ENCODE measurements around the gene RXRG.

DNA sequence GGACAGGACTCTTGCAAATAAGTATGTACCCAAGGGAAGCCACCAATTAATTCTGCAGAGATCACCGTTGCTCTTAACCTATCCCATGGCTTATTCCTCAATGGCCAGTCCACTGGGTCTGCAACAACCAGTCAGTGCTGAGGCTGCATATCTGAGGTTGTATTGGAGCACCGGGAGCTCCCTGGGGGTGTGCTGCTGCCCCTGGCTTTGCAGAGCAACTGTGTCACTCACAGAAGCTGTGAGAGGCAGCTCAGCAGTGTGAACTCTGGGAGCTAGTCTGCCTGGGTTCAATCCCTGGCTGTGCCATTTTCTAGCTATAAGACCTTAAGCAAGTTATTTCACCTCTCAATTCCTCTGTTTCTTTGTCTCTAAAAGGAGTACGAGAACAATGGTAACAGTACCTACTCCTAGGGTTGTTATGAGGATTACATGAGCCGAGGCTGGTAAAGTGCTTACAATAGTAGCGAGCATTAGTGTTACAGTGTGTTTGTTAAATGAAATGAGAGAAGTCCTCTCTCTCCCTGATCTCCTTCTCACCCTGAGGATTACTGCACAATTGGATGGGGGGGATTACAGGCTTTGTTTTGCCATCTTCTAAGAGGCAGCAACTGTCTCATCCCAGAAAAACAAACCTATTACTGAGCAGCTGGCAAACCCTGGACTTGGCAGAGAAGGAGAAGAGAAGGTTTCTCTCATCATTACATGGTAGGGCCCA lies 3.6 kb downstream of the RXRG start:
- TF ChIP-seq, protein P1, sequence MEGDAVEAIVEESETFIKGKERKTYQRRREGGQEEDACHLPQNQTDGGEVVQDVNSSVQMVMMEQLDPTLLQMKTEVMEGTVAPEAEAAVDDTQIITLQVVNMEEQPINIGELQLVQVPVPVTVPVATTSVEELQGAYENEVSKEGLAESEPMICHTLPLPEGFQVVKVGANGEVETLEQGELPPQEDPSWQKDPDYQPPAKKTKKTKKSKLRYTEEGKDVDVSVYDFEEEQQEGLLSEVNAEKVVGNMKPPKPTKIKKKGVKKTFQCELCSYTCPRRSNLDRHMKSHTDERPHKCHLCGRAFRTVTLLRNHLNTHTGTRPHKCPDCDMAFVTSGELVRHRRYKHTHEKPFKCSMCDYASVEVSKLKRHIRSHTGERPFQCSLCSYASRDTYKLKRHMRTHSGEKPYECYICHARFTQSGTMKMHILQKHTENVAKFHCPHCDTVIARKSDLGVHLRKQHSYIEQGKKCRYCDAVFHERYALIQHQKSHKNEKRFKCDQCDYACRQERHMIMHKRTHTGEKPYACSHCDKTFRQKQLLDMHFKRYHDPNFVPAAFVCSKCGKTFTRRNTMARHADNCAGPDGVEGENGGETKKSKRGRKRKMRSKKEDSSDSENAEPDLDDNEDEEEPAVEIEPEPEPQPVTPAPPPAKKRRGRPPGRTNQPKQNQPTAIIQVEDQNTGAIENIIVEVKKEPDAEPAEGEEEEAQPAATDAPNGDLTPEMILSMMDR (conservative IDR thresholded peaks at IDR 0.05; ENCODE audit: low read depth, low read length), result no peak
- TF ChIP-seq EZH2 (IDR thresholded peaks at IDR 0.05; ENCODE audit: borderline replicate concordance, low read depth, low read length, poor library complexity, severe bottlenecking), result no peak

Measured in A673 (cell line).